HG03342 (cell line): ENCODE data around the gene CPB2.

Experiments
- ATAC-seq: cut with Tn5 transposase; IDR thresholded peaks from one replicate; pipeline ENCODE4 v1.9.1; 2021; ENCODE audit warnings: mild to moderate bottlenecking, moderate library complexity; ENCODE audit not compliant: unreplicated experiment

CPB2 gene

GRCh38 chr13:46127358-46128023 is 22.7 kb upstream of the CPB2 start:
- no peak for ATAC-seq

GRCh38 chr13:46126552-46127357 is 21.9 kb upstream of the CPB2 start:
- peak; percentile 75 for ATAC-seq

GRCh38 chr13:46126056-46126455 is 21.2 kb upstream of the CPB2 start:
- ATAC-seq: no peak

- ATAC-seq: no peak
These were observed 20.4 kb upstream of the CPB2 start for GRCh38 chr13:46124967-46125933.

- ATAC-seq: no peak
These were observed 19.7 kb upstream of the CPB2 start for GRCh38 chr13:46124531-46124966.

- no peak for ATAC-seq
These were observed 17.5 kb upstream of the CPB2 start for GRCh38 chr13:46122304-46122703.

- no peak for ATAC-seq
These were observed 16.8 kb upstream of the CPB2 start for GRCh38 chr13:46121597-46122163.

GRCh38 chr13:46121033-46121432 is 16.2 kb upstream of the CPB2 start:
- no peak for ATAC-seq

- ATAC-seq: no peak
These were observed 15.2 kb upstream of the CPB2 start for GRCh38 chr13:46119883-46120614.

GRCh38 chr13:46116653-46117502 is 12.0 kb upstream of the CPB2 start:
- no peak for ATAC-seq

GRCh38 chr13:46114613-46115012 is 9.8 kb upstream of the CPB2 start:
- ATAC-seq: no peak

GRCh38 chr13:46113596-46113995 is 8.8 kb upstream of the CPB2 start:
- ATAC-seq: no peak

- no peak for ATAC-seq
These were observed 6.3 kb upstream of the CPB2 start for GRCh38 chr13:46111151-46111550.

- no peak for ATAC-seq
These were observed 4.6 kb upstream of the CPB2 start for GRCh38 chr13:46109451-46109850.

GRCh38 chr13:46106839-46107371 is 2.1 kb upstream of the CPB2 start:
- peak; percentile 66 for ATAC-seq

- ATAC-seq: no peak
These were observed 1.8 kb downstream of the CPB2 start for GRCh38 chr13:46103037-46103436.

- no peak for ATAC-seq
These were observed 2.6 kb downstream of the CPB2 start for GRCh38 chr13:46102255-46102605.

- ATAC-seq: peak; percentile 47
These were observed 3.2 kb downstream of the CPB2 start for GRCh38 chr13:46101484-46102254.
